GM12878 (cell line): Measurements from ENCODE around the gene FAR2. TPM values are rescaled to one million over a fixed set of nuclear protein-coding genes. Genes with fewer than 3 reads are reported as not detected.

Experiments
- ATAC-seq: fragments of 200-7000 bp; cut with Tn5 transposase; 3 replicates; pipeline ENCODE4 v1.9.1; 2020; ENCODE audit warnings: mild to moderate bottlenecking, moderate library complexity
- BruUV-seq: library from RNA; stranded (reverse); fragments of 400-500 nt; replicated peaks from 2 replicates; lab custom pipeline; 2021; lab: Mats Ljungman, UMichigan
- CTCF ChIA-PET: fragments of 300-600 bp; sonication (Branson Sonifier 250); formaldehyde crosslinking; extraction: SDS; loops from one replicate; lab custom pipeline; 2021; ENCODE audit warnings: inconsistent platforms; lab: Yijun Ruan, JAX
- POLR2A ChIA-PET: fragments of 350-600 bp; formaldehyde crosslinking; extraction: SDS; loops from one replicate; lab custom pipeline; 2021; ENCODE audit warnings: inconsistent platforms; lab: Charles Lee
- RAD21 ChIA-PET: fragments of 300-600 bp; sonication (Branson Sonifier 250); formaldehyde crosslinking; loops from one replicate; lab custom pipeline; 2023; ENCODE audit warnings: antibody characterized with exemption; ENCODE audit not compliant: unreplicated experiment; lab: Charles Lee
- SMC1A ChIA-PET: fragments of 300-600 bp; sonication (Branson Sonifier 250); formaldehyde crosslinking; loops from one replicate; lab custom pipeline; 2023; ENCODE audit not compliant: unreplicated experiment, uncharacterized antibody; lab: Charles Lee
- DNase-seq: peaks from one replicate; pipeline ENCODE4 v3.0.0-alpha.2; 2011; ENCODE audit warnings: low read depth, low spot score
- FAIRE-seq: peaks from 3 replicates; lab custom pipeline; 2011; peaks lifted over from hg19 to GRCh38; lab: Jason Lieb, UNC
- H2AFZ ChIP-seq: 2 replicates; pipeline ENCODE4 v1.6.0; 2011; ENCODE audit warnings: low read depth, low read length, control low read depth; ENCODE audit not compliant: control insufficient read depth
- H3K27ac ChIP-seq: 2 replicates; pipeline ENCODE4 v1.5.1; 2011; ENCODE audit warnings: control low read depth; ENCODE audit not compliant: control insufficient read depth, insufficient read depth
- H3K27me3 ChIP-seq, 2 experiments: replicated peaks in 1 of 2; 2 replicates each; pipeline versions ENCODE4 v1.6.0 to v1.6.1; 2011; ENCODE audit warnings: low read length in 1 of 2; ENCODE audit not compliant: control insufficient read depth in 2 of 2, insufficient read depth in 2 of 2
- H3K36me3 ChIP-seq, 2 experiments: 2 replicates each; pipeline ENCODE4 v1.5.1; 2011; ENCODE audit warnings: low read length in 1 of 2; ENCODE audit not compliant: control insufficient read depth in 2 of 2, insufficient read depth in 2 of 2
- H3K4me1 ChIP-seq: 2 replicates; pipeline ENCODE4 v1.6.1; 2011; ENCODE audit warnings: mild to moderate bottlenecking, low read length, moderate library complexity, mixed read lengths; ENCODE audit not compliant: control insufficient read depth, insufficient read depth
- H3K4me2 ChIP-seq: 2 replicates; pipeline ENCODE4 v1.6.0; 2011; ENCODE audit warnings: control low read depth; ENCODE audit not compliant: control insufficient read depth, insufficient read depth
- H3K4me3 ChIP-seq: fragments of 200-600 bp; sonication (generic); 2 replicates; pipeline ENCODE4 v1.5.1; 2016
- H3K79me2 ChIP-seq: 2 replicates; pipeline ENCODE4 v1.6.0; 2011; ENCODE audit warnings: low read length; ENCODE audit not compliant: control insufficient read depth, insufficient read depth
- H3K9ac ChIP-seq: 2 replicates; pipeline ENCODE4 v1.8.0; 2011; ENCODE audit warnings: low read length, control low read depth, mixed read lengths; ENCODE audit not compliant: control insufficient read depth, insufficient read depth
- H3K9me3 ChIP-seq: replicated peaks from 3 replicates; pipeline ENCODE4 v1.5.1; 2011; ENCODE audit warnings: mild to moderate bottlenecking, low read length; ENCODE audit not compliant: control insufficient read depth, insufficient read depth
- H4K20me1 ChIP-seq: 2 replicates; pipeline ENCODE4 v1.6.0; 2011; ENCODE audit not compliant: control insufficient read depth, insufficient read depth
- BACH1 ChIP-seq: fragments of 450-650 bp; IDR thresholded peaks from 2 replicates; pipeline ENCODE4 v1.6.1; 2017; ENCODE audit warnings: mild to moderate bottlenecking, borderline replicate concordance
- E2F4 ChIP-seq: IDR thresholded peaks from 2 replicates; pipeline ENCODE4 v1.6.1; 2012; ENCODE audit warnings: low read depth, low read length, improper control_type of control experiment
- NFIC ChIP-seq: IDR thresholded peaks from 2 replicates; pipeline ENCODE4 v1.6.1; 2012; ENCODE audit warnings: low read depth, mild to moderate bottlenecking, inconsistent platforms, low read length, moderate library complexity
- RB1 ChIP-seq: fragments of 450-650 bp; formaldehyde crosslinking; IDR thresholded peaks from 2 replicates; pipeline ENCODE4 v1.6.1; 2017; ENCODE audit warnings: mild to moderate bottlenecking, borderline replicate concordance
- REST ChIP-seq: IDR thresholded peaks from 2 replicates; pipeline ENCODE4 v1.6.1; 2012; ENCODE audit warnings: mild to moderate bottlenecking, low read depth, low read length
- SMAD1 ChIP-seq: fragments of 450-650 bp; IDR thresholded peaks from 2 replicates; pipeline ENCODE4 v1.6.1; 2018; ENCODE audit warnings: mild to moderate bottlenecking, low read depth; ENCODE audit not compliant: partially characterized antibody
- TCF7 ChIP-seq: IDR thresholded peaks from 2 replicates; pipeline ENCODE4 v1.6.1; 2014; ENCODE audit warnings: antibody characterized with exemption, borderline replicate concordance
- ZNF217 ChIP-seq: fragments of 450-650 bp; IDR thresholded peaks from 2 replicates; pipeline ENCODE4 v1.6.1; 2017; ENCODE audit warnings: antibody characterized with exemption, mild to moderate bottlenecking
- ZZZ3 ChIP-seq: IDR thresholded peaks from 2 replicates; pipeline ENCODE4 v1.6.1; 2011; ENCODE audit warnings: low read depth; ENCODE audit not compliant: control insufficient read depth, insufficient read length
- WGBS: methylation state at CpG from one replicate; pipeline ENCODE4 v1.1.6; 2016; ENCODE audit warnings: low lambda C conversion rate; ENCODE audit not compliant: insufficient replicate concordance, insufficient coverage; ENCODE audit errors: missing lambda C conversion rate; 5-methylcytosine and 5-hydroxymethylcytosine counted together
- in situ Hi-C: fragments of 300-500 bp; cut with MboI; formaldehyde crosslinking; loops from 9 replicates; pipeline ENCODE4 v1.14.3; 2018; ENCODE audit warnings: mixed read lengths
- intact Hi-C: fragments of 100-400 bp; cut with micrococcal nuclease; formaldehyde crosslinking; loops from one replicate; pipeline ENCODE4 v1.14.2; 2022; ENCODE audit not compliant: unreplicated experiment
- polyA plus RNA-seq, 11 experiments: library from polyadenylated mRNA; depleted of rRNA in 4 of 11; unstranded in 6 of 11; stranded (reverse) in 5 of 11; fragments of >200 nt; fragmentation: Nextera tagmentation in 4 of 11; fragmentation: Illumina TruSeq in 1 of 11; extraction: Ambion mirVana in 4 of 11; extraction: Trizol in 1 of 11; gene quantifications; 1 replicate in 1 of 11; 2 replicates in 10 of 11; pipeline versions ENCODE4 v1.2.1 to v1.2.3, GENCODE V29; 2011 to 2016; ENCODE audit warnings: inconsistent platforms in 2 of 11, missing spikeins in 2 of 11, low read depth in 1 of 11
- total RNA-seq, 4 experiments: library from RNA; depleted of rRNA in 3 of 4; stranded (reverse); fragments of >200 nt in 3 of 4; fragmentation: Illumina TruSeq in 1 of 4; extraction: Trizol in 1 of 4; gene quantifications; 2 replicates each; pipeline versions ENCODE4 v1.2.1 to v1.2.3, GENCODE V29; 2013 to 2021
- TF ChIP-seq, protein P1 (sequence below): fragments of 450-650 bp; IDR thresholded peaks from 2 replicates; pipeline ENCODE4 v1.6.1; 2016; ENCODE audit warnings: mild to moderate bottlenecking
- TF ChIP-seq, protein P2 (sequence below), 3 experiments: IDR thresholded peaks in 2 of 3; conservative IDR thresholded peaks in 1 of 3; 2 replicates each; pipeline ENCODE4 v1.5.1; 2011; ENCODE audit warnings: low read depth in 3 of 3, low read length in 3 of 3, mild to moderate bottlenecking in 3 of 3, control low read depth in 2 of 3, moderate library complexity in 2 of 3, inconsistent platforms in 1 of 3, mixed read lengths in 1 of 3; ENCODE audit not compliant: control insufficient read depth in 2 of 3, insufficient read depth in 1 of 3; ENCODE audit errors: extremely low read depth in 1 of 3

Gene FAR2
- total and polyA plus RNA-seq, 10 of the 15 experiments (the other 5 are each of a cell fraction or from before 2014, with no cell fraction given), result 0.50 to 1.1 (median 0.65) TPM

DNA sequence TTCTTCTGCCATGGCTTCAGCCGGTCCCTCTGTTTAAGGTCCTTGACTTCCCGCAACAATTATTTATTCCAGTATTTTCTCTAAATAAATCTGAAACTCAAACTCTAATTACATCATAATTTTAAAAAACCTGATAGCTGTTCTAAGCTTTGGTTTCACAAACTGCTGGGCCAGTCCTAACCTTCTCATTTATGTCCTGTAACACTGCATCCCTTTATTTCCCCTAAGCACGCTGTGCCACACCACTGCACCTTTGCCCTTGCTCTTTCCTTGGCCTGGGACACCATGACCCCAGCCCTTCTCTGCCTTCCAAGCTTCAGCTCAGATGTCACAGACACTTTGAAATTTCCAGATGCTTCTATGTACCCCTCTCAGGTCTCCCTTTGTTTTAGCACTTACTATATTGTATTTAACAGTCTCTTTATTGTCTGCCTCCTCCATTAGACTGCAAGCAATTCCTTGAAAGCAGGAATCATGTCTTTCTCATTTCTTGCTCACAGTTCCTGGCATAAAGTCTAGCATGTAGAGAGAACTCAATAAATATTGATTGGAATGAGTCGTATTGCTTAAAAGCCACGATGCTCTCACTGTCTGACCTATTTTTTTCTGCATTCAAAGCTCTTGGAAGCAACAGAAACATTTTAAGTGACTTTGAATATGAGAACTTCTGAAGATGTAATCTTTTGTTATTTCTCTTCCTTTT, 120.8 kb downstream of the FAR2 start:
- H4K20me1 ChIP-seq, result no peaks in the 10 kb centered on the region
- no peaks in the 10 kb centered on the region for H3K9me3 ChIP-seq
- no peaks in the 10 kb centered on the region for H3K79me2 ChIP-seq
- CTCF ChIA-PET, result no interaction called here
- in situ Hi-C loops, result no loop called here
- TF ChIP-seq, protein P1, sequence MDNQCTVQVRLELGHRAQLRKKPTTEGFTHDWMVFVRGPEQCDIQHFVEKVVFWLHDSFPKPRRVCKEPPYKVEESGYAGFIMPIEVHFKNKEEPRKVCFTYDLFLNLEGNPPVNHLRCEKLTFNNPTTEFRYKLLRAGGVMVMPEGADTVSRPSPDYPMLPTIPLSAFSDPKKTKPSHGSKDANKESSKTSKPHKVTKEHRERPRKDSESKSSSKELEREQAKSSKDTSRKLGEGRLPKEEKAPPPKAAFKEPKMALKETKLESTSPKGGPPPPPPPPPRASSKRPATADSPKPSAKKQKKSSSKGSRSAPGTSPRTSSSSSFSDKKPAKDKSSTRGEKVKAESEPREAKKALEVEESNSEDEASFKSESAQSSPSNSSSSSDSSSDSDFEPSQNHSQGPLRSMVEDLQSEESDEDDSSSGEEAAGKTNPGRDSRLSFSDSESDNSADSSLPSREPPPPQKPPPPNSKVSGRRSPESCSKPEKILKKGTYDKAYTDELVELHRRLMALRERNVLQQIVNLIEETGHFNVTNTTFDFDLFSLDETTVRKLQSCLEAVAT, result no peak
- TF ChIP-seq ZZZ3, result no peak
- no peak for TF ChIP-seq NFIC
- TF ChIP-seq SMAD1, result no peak
- no peak for TF ChIP-seq BACH1
- TF ChIP-seq REST, result no peak
- no peak for TF ChIP-seq ZNF217
- TF ChIP-seq RB1, result no peak
- no peak for TF ChIP-seq E2F4
- no peak for TF ChIP-seq TCF7
- TF ChIP-seq, protein P2, sequence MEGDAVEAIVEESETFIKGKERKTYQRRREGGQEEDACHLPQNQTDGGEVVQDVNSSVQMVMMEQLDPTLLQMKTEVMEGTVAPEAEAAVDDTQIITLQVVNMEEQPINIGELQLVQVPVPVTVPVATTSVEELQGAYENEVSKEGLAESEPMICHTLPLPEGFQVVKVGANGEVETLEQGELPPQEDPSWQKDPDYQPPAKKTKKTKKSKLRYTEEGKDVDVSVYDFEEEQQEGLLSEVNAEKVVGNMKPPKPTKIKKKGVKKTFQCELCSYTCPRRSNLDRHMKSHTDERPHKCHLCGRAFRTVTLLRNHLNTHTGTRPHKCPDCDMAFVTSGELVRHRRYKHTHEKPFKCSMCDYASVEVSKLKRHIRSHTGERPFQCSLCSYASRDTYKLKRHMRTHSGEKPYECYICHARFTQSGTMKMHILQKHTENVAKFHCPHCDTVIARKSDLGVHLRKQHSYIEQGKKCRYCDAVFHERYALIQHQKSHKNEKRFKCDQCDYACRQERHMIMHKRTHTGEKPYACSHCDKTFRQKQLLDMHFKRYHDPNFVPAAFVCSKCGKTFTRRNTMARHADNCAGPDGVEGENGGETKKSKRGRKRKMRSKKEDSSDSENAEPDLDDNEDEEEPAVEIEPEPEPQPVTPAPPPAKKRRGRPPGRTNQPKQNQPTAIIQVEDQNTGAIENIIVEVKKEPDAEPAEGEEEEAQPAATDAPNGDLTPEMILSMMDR (IDR thresholded peaks at IDR 0.05 in 2 of 3, conservative IDR thresholded peaks at IDR 0.05 in 1 of 3; ENCODE audit: control insufficient read depth in 2 of 3, extremely low read depth in 1 of 3, insufficient read depth in 1 of 3, low read depth in 3 of 3, low read length in 3 of 3), result no peak
- no peak overlapping the region for H3K9ac ChIP-seq
- H3K27ac ChIP-seq, result no peak overlapping the region
- ATAC-seq (no peak), FAIRE-seq (no peak), DNase-seq (no peak)
- H3K4me3 ChIP-seq, result no peak overlapping the region
- intact Hi-C loops, result no loop called here
- H2AFZ ChIP-seq, result no peak overlapping the region
- BruUV-seq, result no TSS peak
- H3K36me3 ChIP-seq, result no peaks in the 10 kb centered on the region
- 54% methylated on average over 5 of the region's 5 CpGs for WGBS
- SMC1A ChIA-PET, result no interaction called here
- POLR2A ChIA-PET, result no interaction called here
- H3K4me2 ChIP-seq, result no peak overlapping the region
- RAD21 ChIA-PET, result no interaction called here
- no peaks in the 10 kb centered on the region for H3K4me1 ChIP-seq
- H3K27me3 ChIP-seq, result no peaks in the 10 kb centered on the region
